Caki2 (cell line): ENCODE results near the gene TUBA1A. TPM values are rescaled to one million over a fixed set of nuclear protein-coding genes. Genes with fewer than 3 reads are reported as not detected.
"Not testable (repeated sequence)": the region's sequence is repeated elsewhere in the genome, so short reads cannot be mapped to it uniquely, and the experiment has no call there.

ENCODE experiments used
- DNase-seq: peaks from one replicate; pipeline ENCODE4 v3.0.0-alpha.2; 2015; ENCODE audit warnings: low read depth
- in situ Hi-C: cut with HindIII; loops from 2 replicates; pipeline ENCODE4 v1.10.0; 2016; ENCODE audit warnings: low sequenced_read_pairs, low pct_unique_long_range_greater_than_20kb, mixed read lengths
- total RNA-seq: library from RNA; depleted of rRNA; stranded (reverse); fragments of >200 nt; shearing (Covaris generic); gene quantifications from 2 replicates; pipeline ENCODE4 v1.2.3, GENCODE V29; 2014; ENCODE audit warnings: low replicate concordance; rRNA removed

Gene TUBA1A
- total RNA-seq, 1 experiment from 2014 or later = 654 TPM

- no peak for DNase-seq
- in situ Hi-C loops = no loop called here
These were observed 14.7 kb downstream of the TUBA1A start for GRCh38 chr12:49174218-49174617.

GRCh38 chr12:49170924-49171323 lies 18.0 kb downstream of the TUBA1A start:
- in situ Hi-C loops = no loop called here
- no peak for DNase-seq

- in situ Hi-C loops = no loop called here
- no peak for DNase-seq
These were observed 23.8 kb downstream of the TUBA1A start for GRCh38 chr12:49165114-49165513.

GRCh38 chr12:49161901-49162300 lies 27.0 kb downstream of the TUBA1A start:
- DNase-seq, in situ Hi-C loops: not testable (repeated sequence)

GRCh38 chr12:49161092-49161795 lies 27.6 kb downstream of the TUBA1A start:
- in situ Hi-C loops = no loop called here
- DNase-seq = no peak

GRCh38 chr12:49160399-49160798 lies 28.5 kb downstream of the TUBA1A start:
- no peak for DNase-seq
- in situ Hi-C loops = no loop called here

GRCh38 chr12:49154221-49154620 lies 34.7 kb downstream of the TUBA1A start:
- no peak for DNase-seq
- in situ Hi-C loops = no loop called here

- DNase-seq = no peak
- in situ Hi-C loops = no loop called here
These were observed 41.5 kb downstream of the TUBA1A start for GRCh38 chr12:49147384-49147783.

GRCh38 chr12:49146406-49146805 lies 42.5 kb downstream of the TUBA1A start:
- no peak for DNase-seq
- in situ Hi-C loops = no loop called here

- in situ Hi-C loops = no loop called here
- DNase-seq = no peak
These were observed 44.5 kb downstream of the TUBA1A start for GRCh38 chr12:49144384-49144783.

- DNase-seq = no peak
- in situ Hi-C loops = no loop called here
These were observed 49.9 kb downstream of the TUBA1A start for GRCh38 chr12:49138999-49139398.

- no peak for DNase-seq
- in situ Hi-C loops = no loop called here
These were observed 50.3 kb downstream of the TUBA1A start for GRCh38 chr12:49138587-49138986.

GRCh38 chr12:49137476-49137875 lies 51.4 kb downstream of the TUBA1A start:
- in situ Hi-C loops = no loop called here
- DNase-seq = no peak

GRCh38 chr12:49136997-49137396 lies 51.9 kb downstream of the TUBA1A start:
- in situ Hi-C loops, DNase-seq: not testable (repeated sequence)

Other genes with a start within 250 kb of the TUBA1A start
- gene ARF3, start 231.6 kb downstream of the TUBA1A start, total RNA-seq = 174 and 178 TPM in 2 replicates
- gene WNT10B, start 217.3 kb downstream of the TUBA1A start, total RNA-seq = 1.1 TPM in 1 of 2 replicates, not detected in the other
- not detected in 2 replicates for gene WNT1, start 210.8 kb downstream of the TUBA1A start, total RNA-seq
- gene DDN, start 189.7 kb downstream of the TUBA1A start, total RNA-seq = not detected in 2 replicates
- 107 and 124 TPM in 2 replicates for gene PRKAG1, start 170.3 kb downstream of the TUBA1A start, total RNA-seq
- gene KMT2D, start 128.3 kb downstream of the TUBA1A start, total RNA-seq = 10.7 and 15.2 TPM in 2 replicates
- 0.81 and 4.3 TPM in 2 replicates for gene RHEBL1, start 119.1 kb downstream of the TUBA1A start, total RNA-seq
- not detected in 2 replicates for gene DHH, start 94.3 kb downstream of the TUBA1A start, total RNA-seq
- 9.3 and 66.5 TPM in 2 replicates for gene LMBR1L, start 78.2 kb downstream of the TUBA1A start, total RNA-seq
- gene TUBA1B, start 57.7 kb downstream of the TUBA1A start, total RNA-seq = 3,617 and 4,414 TPM in 2 replicates
- gene TUBA1C, start 76.0 kb upstream of the TUBA1A start, total RNA-seq = 755 and 799 TPM in 2 replicates
- gene PRPH, start 106.1 kb upstream of the TUBA1A start, total RNA-seq = 7.8 TPM in 1 of 2 replicates, not detected in the other
- gene TROAP, start 134.2 kb upstream of the TUBA1A start, total RNA-seq = 12.0 and 41.5 TPM in 2 replicates
- 25.7 and 31.2 TPM in 2 replicates for gene C1QL4, start 148.1 kb upstream of the TUBA1A start, total RNA-seq
- 22.0 and 23.6 TPM in 2 replicates for gene DNAJC22, start 157.8 kb upstream of the TUBA1A start, total RNA-seq
- 63.0 and 91.4 TPM in 2 replicates for gene SPATS2, start 178.4 kb upstream of the TUBA1A start, total RNA-seq